GM21529 (cell line): ENCODE results near the gene PIGT.
"Not testable (repeated sequence)": the region's sequence is repeated elsewhere in the genome, so short reads cannot be mapped to it uniquely, and the experiment has no call there.

Source experiments
- ATAC-seq: cut with Tn5 transposase; IDR thresholded peaks from one replicate; pipeline ENCODE4 v1.9.1; 2021; ENCODE audit not compliant: unreplicated experiment

The PIGT gene

GRCh38 chr20:45462711-45463509 lies 47.0 kb downstream of the PIGT start:
- ATAC-seq, result no peak

DNA sequence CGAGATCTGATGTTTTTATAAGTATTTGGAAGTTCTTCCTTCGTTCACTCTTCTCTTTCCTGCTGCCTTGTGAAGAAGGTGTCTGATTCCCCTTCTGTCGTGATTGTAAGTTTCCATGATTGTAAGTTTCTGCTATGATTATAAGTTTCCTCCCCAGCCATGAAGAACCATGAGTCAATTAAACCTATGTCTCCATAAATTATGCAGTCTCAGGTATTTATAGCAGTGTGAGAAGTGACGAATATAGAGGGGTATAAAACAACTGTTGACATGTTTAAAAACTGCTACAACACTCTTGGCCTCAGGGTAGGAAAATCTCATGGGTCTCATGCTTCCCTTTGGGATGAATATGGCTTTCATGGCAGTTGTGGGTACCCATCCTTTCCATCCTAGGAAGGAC lies 47.8 kb downstream of the PIGT start:
- no peak for ATAC-seq

DNA sequence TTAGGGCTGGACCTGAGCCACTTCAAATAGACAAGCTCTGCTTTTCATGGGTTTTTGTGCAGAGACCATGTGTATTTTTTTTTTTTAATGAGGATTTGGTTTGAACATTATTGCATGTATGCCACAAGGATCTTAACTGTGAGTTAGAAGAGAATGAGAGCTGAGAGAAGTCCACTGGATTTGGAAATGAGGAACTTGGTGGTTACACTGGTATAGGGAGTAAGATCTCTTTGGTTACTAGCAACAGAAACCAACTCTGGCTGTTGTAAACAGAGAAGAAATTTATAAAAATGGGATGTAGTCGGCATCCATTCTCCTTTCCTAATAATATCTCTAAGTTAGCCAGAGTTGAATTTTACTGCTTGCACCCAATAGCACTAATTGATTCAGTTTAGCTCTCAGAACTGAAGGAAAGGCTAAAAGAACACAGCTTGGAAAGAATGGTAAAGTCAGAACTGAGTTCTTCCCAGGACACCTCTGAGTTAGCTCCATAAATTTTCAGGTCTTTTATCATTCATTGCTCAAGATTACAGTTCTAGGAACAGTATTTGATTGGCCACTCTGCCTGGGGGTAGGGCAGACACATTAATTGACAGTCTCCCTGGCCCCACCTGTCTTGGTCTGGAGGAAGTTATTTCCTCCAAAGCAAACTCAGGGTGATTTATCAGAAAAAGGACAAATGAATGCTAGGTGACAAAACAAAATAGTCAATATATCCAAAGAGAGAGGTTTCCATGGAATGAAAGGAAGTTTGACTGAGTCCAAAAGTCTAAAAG lies 49.7 kb downstream of the PIGT start:
- no peak for ATAC-seq

- no peak for ATAC-seq
Observed at GRCh38 chr20:45467172-45467571, 51.2 kb downstream of the PIGT start.

- ATAC-seq, result no peak
Observed at GRCh38 chr20:45467861-45468260, 51.9 kb downstream of the PIGT start.

DNA sequence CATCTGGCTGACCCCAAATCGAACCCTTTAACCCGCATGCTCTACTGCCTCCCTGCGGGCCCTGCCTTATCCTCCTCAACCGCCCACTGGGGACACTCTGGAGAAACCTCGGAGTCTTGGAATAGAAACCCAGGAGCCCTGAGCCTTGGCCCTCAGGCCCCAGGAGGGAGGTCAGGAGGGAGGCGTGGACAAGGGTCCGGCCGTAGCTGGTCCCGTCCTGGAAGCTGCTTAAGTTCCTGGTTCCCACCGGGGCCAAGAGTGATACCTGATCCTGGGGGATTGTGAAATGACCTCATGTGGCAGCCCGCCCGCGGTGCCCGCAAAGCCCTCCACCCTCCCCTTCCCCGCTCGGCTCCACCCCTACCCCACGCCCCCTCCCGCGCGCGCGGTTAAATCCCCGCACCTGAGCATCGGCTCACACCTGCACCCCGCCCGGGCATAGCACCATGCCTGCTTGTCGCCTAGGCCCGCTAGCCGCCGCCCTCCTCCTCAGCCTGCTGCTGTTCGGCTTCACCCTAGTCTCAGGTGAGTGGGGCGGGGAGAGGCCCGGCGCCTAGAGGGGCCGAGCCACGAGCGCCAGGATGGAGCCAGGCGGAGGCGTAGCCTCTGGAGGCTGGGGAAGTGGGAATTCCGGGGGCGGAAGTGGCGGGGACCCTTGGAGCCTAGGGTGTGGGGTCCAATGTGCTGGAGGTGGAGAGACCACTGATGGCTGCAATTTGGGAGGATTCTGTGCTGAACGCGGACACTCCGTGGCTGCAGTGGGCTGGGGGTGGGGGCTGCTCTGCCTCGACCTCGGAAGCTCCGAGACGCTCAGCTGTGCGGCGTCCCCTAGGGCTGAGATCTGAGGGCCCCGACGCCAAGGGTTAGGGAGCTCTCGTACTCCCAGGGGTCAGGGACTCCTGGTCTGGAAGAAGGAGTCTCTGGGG lies 53.7 kb downstream of the PIGT start, which contains the start of gene WFDC2:
TSS of gene WFDC2 (plus strand) at position 418 of the 926 bp plus-strand sequence. CDS start at position 447, 29 bp downstream.
- peak; percentile 15 for ATAC-seq

- peak; percentile 77 for ATAC-seq
Observed at GRCh38 chr20:45470262-45470931, 54.5 kb downstream of the PIGT start.

GRCh38 chr20:45470937-45471336 lies 55.0 kb downstream of the PIGT start:
- ATAC-seq, result no peak

DNA sequence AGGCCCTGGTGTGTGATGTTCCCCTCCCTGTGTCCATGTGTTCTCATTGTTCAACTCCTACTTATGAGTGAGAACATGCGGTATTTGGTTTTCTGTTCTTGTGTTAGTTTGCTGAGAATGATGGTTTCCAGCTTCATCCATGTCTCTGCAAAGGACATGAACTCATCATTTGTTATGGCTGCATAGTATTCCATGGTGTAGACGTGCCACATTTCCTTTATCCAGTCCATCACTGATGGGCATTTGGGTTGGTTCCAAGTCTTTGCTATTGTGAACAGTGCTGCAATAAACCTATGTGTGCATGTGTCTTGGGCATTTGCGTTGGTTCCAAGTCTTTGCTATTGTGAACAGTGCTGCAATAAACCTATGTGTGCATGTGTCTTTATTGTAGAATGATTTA lies 56.3 kb downstream of the PIGT start:
- ATAC-seq, result not testable (repeated sequence)
